Cardiac fibroblast (primary cell): Measurements from ENCODE around the gene MRS2.

Source experiments
- DNase-seq, 2 donors: peaks; one replicate each; pipeline versions ENCODE4 v3.0.0 to v3.0.0-alpha.2; 2010; ENCODE audit warnings: low read depth in 2 of 2
- H3K4me3 ChIP-seq, 2 donors: replicated peaks in 1 of 2; 1 replicate in 1 of 2; 2 replicates in 1 of 2; pipeline ENCODE4 v1.5.1; 2011; ENCODE audit warnings: low read depth in 2 of 2, low read length in 2 of 2, mild to moderate bottlenecking in 2 of 2, moderate library complexity in 1 of 2
- TF ChIP-seq, protein P1 (sequence below): IDR thresholded peaks from one replicate; pipeline ENCODE4 v1.5.1; 2011; ENCODE audit warnings: low read depth, mild to moderate bottlenecking, low read length, inconsistent platforms

MRS2 gene

DNA sequence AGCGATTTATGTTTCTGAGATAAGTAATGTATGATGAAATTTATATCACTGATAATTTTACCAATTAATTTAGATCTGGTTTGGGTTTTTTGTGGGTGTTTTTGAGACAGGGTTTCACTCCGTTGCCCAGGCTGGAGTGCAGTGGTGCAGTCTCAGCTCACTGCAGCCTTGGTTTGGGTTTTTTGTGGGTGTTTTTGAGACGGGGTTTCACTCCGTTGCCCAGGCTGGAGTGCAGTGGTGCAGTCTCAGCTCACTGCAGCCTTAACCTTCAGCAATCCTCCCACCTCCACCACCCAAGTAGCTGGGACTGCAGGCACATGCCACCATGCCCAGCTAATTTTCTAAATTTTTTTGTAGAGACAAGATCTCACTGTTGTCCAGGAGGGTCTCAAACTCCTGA is 13.0 kb downstream of the MRS2 start:
- no peak for DNase-seq
- TF ChIP-seq, protein P1, sequence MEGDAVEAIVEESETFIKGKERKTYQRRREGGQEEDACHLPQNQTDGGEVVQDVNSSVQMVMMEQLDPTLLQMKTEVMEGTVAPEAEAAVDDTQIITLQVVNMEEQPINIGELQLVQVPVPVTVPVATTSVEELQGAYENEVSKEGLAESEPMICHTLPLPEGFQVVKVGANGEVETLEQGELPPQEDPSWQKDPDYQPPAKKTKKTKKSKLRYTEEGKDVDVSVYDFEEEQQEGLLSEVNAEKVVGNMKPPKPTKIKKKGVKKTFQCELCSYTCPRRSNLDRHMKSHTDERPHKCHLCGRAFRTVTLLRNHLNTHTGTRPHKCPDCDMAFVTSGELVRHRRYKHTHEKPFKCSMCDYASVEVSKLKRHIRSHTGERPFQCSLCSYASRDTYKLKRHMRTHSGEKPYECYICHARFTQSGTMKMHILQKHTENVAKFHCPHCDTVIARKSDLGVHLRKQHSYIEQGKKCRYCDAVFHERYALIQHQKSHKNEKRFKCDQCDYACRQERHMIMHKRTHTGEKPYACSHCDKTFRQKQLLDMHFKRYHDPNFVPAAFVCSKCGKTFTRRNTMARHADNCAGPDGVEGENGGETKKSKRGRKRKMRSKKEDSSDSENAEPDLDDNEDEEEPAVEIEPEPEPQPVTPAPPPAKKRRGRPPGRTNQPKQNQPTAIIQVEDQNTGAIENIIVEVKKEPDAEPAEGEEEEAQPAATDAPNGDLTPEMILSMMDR = no peak
- H3K4me3 ChIP-seq = no peak overlapping the region

DNA sequence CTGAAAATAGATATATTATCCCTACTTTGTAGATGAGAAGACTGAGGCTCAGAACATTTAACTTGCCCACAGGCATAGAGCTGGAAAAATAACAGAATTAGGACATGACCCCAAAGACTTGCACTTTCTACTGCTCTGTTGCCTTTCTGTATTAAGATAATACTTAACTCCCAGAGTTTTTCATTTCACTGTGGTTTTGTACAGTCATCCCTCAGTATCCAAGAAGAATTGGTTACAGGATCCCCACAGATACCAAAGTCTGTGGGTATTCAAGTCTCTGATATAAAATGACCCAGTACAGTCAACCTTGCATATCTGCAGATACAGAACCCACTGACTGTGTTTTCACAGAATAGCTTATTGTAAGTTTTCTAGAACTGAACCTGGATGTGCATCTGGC is 16.8 kb downstream of the MRS2 start:
- TF ChIP-seq, protein P1 = no peak
- H3K4me3 ChIP-seq = no peak overlapping the region
- DNase-seq = no peak

DNA sequence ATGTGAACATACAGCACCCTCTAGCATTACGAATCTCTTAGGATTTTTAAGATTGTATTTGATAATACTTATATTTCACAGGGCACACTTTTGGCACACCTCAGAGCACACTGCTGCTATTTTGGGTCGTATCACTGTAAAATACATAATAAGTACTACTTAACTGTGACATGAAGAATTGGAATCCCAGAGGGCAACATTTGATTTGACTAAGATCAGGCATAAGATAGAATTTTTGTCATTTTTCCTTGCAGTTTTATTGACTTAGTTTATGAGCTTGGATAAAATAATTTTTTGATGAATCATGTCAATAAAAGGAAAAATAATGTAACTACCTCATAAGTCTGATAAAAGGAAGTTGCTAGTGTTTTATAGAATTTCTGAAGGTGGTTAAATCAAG is 22.4 kb downstream of the MRS2 start:
- no peak for DNase-seq
- TF ChIP-seq, protein P1 = no peak
- no peak overlapping the region for H3K4me3 ChIP-seq

DNA sequence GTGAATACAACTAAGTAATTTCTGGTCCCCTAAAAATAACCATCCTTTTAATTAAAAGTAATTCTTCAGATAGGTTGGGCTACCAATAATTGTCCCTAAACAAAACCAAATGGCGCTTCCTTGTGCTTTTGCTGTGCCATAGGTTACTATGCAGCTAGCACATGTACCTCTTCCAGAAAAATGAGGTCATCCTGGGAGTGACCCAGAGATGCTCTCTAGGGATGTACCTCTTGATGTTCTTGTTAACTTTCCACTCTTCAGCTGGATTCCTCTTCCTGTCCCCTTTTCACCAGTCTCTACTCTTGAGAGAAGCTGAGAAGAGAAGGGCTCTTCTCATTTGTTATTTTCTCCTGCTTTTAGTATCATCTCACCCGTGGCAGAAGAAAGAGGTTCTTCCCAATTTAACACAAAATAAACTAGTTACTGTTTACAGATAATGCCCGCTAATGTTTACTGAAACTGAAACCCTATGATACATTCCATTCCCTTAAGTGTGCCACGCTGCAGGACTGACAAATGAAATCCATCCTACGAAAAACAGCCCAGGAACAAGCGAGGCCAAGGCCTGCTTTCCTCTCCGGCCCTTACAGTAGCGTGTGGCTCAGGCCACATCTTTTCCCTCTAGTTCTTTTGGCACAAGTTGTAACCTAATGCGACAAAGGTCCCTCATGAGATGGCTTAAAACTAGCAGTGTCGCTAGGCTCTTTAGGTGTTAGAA is 24.2 kb downstream of the MRS2 start:
- TF ChIP-seq, protein P1 = no peak
- no peak for DNase-seq
- no peak overlapping the region for H3K4me3 ChIP-seq

DNA sequence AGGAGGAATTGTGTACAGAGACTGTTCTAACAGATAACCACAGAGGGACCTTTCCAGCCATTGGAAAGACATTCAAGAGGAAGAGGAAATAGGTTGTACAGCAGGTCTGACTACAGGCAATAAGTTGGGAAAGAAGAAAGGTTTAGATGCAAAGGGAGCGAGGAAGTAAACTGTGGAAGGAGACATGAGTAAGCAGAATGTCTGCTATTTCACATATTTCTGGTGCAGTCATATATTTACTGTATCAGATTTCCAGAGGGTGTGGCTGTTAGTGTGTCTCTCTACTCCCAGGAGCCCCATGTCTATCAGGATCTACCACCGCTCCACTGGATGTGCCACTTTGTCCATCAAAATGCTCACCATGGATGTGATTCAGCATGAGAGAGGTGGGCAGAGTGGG is 25.9 kb downstream of the MRS2 start:
- TF ChIP-seq, protein P1 = no peak
- peak; percentile 10 to 62 for DNase-seq
- H3K4me3 ChIP-seq = no peak overlapping the region

DNA sequence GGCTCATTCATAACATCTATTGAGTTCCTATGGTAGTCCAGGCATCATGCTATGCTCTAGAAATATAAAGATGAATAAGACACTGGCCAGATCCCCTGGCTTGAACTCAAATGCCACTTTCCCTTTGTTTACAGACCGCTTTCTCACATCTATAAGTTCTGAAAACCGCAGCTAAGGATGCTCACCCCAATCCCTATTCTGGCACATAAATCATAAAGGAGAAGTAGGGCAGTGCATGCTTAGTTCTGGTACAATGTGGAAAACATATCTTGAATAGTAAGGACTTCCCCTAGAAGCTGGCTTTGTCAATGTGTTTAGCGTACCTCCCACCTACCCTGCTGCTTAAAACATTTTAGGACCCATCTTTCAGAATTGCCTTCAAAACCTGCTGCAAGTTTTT is 26.4 kb downstream of the MRS2 start:
- TF ChIP-seq, protein P1 = no peak
- DNase-seq = no peak
- no peak overlapping the region for H3K4me3 ChIP-seq

DNA sequence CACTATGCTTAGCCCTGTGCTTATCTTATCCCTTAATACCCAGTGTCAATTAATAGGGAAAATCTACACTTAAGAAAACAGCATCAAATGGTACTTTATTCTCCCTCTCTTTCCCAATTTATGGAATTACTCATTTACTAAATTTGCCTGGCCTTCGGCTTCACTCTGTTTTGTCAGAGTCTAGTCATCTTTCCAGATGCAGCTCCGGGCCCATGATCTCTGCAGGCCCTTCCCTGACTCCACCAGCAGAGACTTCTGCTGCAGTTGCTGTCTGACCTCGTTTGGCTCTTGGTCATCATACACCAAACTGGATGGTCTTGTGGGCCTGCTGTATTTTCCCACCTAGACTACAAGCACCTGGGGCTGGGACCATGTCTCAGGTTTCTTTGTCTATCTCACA is 27.4 kb downstream of the MRS2 start:
- peak in 1 of 2 donors; percentile 18 for DNase-seq
- TF ChIP-seq, protein P1 = no peak
- no peak overlapping the region for H3K4me3 ChIP-seq
